Central memory CD4-positive, alpha-beta T cell (primary cell): ENCODE results near the gene UBE2Q1.

Experiments used
- DNase-seq: peaks from one replicate; pipeline ENCODE4 v3.0.0; 2022

Gene UBE2Q1

DNA sequence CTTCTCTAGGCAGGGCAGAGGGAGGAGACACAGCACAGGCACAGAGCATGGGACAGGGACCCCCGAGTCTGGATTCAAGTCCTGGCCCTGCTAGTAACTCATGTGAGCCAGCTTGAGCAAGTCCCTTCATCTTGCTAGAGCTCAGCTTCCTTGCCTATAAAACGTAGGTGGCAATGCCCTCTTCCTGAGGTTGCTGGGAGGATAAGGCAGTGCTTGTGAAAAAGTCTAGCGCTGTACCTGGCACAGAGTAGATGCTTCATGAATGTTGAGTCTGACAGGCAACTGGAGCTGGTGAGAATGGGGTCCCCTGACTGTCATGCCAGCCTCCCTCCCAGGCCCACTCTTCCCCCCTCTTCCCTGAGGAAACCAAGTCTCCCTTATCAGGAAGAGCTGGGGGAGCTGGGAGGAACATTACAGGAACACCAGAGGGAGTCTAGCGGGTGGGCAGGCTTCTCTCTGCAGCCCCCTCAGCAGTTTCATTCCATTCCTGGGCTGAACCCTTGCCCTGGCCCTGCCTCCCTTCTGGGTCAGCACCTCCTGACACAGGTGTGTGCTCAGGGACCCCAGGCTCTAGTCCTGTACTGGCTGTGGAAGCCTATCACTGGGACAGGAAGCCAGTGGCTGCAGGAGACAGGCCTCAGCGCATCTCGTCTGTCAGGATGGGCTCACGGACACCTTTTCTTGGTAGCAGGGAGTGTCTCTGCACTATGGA is 19.0 kb upstream of the UBE2Q1 start:
- no peak for DNase-seq

- DNase-seq = no peak
These were observed 17.6 kb upstream of the UBE2Q1 start for GRCh38 chr1:154575951-154576566.

DNA sequence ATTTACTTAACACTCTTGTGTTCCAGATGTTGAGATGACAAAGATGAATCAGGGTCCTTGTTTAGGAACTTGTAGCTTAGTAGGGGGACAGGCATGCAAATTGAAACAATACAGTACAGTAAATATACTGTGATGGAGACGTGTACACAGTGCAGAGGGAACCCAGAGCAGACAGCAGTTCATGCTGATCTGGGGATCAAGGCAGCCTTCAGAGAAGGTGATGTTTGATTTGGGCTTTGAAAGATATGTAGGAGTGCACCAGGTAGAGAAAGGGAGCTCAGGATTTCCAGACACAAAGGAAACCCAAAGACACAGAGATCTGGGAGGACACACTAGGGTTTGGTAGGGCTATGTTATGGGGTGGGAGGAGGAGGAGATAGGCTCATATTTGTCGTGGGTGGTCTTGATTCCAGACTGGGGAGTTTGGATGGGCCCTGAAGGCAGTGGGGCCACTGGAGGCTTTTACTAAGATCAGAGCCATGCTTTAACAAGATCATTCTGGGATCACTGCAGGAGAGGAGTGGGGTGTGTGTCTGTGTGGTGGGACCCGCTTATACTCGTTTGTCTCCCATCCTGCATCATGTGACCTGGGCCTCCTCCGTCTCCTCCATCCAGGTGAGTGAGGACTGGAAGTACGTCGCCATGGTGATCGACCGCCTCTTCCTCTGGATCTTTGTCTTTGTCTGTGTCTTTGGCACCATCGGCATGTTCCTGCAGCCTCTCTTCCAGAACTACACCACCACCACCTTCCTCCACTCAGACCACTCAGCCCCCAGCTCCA is 16.9 kb upstream of the UBE2Q1 start:
- DNase-seq = no peak

DNA sequence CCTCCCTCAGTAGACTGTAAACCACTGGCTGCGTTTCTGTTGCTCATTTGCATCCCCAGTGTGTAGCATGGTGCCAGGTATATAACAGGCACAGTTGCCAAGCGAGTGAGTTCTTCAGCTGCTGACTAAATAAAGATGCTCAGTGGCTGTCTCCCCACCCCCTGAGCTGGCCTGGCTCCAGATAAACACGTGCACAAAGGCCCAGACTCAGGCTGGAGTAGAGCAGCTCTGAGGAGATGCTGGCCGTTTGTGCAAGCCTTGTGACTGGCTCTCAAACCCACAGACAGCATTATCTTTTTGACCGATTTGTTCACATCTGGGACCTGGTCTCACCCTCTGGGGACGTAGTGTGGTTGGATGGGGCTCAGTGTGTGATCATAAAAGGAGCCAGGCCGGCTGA is 16.3 kb upstream of the UBE2Q1 start:
- no peak for DNase-seq

DNA sequence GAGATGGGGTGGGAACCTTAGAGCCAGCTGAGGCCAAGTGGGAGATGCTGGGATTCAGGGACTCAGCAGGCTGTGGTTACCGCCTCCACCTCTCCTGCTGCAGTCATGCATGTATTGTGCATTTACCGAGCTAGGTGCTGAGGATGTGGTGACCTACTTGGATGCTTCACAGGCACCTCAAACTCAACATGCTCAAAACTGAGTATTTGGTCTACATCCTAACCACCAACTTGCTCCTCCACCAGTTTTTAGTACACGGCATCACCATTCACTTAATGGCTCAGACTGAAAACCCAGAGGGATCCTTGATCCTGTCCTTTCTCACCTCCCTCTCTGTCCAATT is 14.7 kb upstream of the UBE2Q1 start:
- no peak for DNase-seq

DNA sequence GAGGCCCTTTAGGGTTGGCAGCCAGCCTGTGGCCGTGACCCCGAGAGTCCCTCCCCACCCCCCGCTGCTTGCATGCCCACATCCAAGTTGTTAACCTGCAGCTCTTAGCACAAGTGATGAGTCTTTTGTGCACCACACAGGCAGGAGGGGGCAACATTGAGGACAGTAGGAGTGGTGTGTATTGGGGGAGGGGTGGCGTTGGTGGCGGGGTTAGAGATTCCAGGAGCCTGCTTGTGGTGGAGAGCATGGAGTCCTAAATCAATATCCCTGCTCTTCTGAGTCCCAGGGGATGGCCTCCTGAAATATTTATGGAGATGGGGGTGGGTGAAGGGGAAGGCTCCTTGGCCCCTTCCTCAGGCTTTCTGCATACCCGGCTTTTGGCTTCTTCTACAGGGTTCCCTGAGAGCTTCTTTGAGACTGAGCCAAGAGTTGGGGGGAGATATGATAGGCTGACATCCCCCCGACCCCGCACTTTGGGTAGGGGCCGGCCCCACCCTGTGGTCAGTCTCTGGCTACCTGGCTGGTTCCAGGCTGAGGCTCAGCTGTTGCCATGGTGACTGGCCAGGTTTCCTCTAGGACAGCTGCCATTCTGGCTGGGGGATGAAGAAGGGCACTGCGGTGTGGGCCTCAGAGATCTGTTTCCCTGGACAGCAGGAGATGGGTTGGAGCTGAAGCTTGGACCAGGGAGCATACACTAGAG is 14.2 kb upstream of the UBE2Q1 start:
- no peak for DNase-seq

DNA sequence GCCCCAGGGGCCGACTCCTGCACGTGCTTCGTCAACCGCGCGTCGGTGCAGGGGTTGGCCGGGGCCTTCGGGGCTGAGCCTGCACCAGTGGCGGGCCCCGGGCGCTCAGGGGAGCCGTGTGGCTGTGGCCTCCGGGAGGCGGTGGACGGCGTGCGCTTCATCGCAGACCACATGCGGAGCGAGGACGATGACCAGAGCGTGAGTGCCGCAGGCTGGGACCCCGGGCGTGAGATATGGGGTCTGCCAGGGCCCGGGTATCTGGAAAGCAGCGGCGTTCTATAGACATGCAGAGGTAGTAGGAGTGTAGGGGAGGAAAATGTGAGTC is 13.5 kb upstream of the UBE2Q1 start:
- DNase-seq = no peak

- no peak for DNase-seq
These were observed 12.9 kb upstream of the UBE2Q1 start for GRCh38 chr1:154571244-154571963.

GRCh38 chr1:154568157-154568815 is 9.8 kb upstream of the UBE2Q1 start:
- DNase-seq = no peak

DNA sequence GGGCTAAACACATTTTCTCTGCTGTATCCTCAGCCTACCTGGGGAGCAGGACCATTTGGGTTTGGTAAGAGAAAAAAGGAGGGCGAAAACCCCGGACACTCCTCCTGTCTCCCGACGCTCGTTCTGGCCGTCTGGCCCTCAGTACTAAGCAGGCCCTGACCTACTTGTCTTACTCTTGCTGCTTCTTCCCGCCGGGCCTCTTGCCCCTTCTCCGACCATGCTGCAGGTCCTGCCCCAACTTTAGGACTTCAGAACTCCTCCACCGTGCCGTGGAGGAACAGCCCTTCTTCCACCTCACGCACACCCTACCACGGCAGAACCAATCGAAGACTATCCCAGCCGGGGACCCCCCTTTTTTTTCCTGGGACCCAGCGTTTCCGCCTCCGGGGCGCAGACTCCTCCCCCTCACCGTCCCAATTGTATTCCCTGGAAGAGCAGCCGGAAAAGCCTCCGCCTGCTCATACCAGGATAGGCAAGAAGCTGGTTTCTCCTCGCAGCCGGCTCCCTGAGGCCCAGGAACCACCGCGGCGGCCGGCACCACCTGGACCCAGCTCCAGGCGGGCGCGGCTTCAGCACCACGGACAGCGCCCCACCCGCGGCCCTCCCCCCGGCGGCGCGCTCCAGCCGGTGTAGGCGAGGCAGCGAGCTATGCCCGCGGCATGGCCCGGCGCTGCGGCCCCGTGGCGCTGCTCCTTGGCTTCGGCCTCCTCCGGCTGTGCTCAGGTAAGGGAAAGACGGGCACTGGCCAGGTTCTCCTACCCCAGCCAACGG is 9.1 kb upstream of the UBE2Q1 start, which contains the start of gene CHRNB2:
Gene CHRNB2 (plus strand): TSS at position 393 of the 771 bp plus-strand sequence. CDS start 267 bp downstream, at position 660.
- DNase-seq = peak; percentile 66

DNA sequence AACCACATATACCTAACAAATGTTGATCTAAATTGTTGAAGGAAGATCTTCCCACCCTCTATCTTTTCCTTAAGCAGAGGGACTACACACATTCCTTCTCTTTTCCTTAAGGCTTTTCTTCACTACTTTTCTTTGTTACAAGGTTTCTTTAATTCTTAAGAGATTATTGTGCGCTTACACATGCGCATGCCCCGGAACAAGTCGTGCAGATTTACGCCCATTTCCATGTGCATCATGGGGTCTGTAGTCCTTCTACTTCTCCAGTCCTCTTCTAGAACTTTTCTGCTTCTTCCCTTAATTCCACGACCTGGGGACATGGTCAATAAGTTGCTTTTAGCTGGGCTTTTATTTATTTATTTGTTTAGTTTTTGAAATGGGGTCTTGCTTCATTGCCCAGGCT is 7.4 kb upstream of the UBE2Q1 start:
- DNase-seq = no peak

GRCh38 chr1:154559466-154560044 is 1.1 kb upstream of the UBE2Q1 start:
- DNase-seq = peak; percentile 80

GRCh38 chr1:154558720-154559465 is 431 bp upstream of the UBE2Q1 start:
- DNase-seq = peak; percentile 100

- DNase-seq = no peak
These were observed 1.1 kb downstream of the UBE2Q1 start for GRCh38 chr1:154557248-154557938.

DNA sequence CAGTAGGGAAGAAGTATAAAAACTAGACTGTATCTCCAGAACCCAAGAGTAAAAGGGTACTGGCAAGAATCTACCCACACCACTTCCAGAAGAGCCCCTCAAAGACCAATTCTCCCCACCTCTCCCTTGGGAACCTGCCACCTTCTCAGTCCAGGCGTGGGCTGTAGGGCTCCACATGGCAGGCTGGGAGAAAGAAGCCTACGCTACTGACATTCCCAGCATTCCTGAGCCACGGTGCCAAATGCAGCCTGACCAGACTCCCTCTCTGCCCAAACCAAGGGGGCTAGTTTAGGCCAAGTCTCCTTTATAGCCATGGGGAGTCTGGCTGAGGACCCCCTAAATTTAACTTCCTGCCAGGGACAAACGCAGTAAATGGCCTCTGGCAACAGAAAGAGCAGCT is 2.0 kb downstream of the UBE2Q1 start:
- DNase-seq = no peak

DNA sequence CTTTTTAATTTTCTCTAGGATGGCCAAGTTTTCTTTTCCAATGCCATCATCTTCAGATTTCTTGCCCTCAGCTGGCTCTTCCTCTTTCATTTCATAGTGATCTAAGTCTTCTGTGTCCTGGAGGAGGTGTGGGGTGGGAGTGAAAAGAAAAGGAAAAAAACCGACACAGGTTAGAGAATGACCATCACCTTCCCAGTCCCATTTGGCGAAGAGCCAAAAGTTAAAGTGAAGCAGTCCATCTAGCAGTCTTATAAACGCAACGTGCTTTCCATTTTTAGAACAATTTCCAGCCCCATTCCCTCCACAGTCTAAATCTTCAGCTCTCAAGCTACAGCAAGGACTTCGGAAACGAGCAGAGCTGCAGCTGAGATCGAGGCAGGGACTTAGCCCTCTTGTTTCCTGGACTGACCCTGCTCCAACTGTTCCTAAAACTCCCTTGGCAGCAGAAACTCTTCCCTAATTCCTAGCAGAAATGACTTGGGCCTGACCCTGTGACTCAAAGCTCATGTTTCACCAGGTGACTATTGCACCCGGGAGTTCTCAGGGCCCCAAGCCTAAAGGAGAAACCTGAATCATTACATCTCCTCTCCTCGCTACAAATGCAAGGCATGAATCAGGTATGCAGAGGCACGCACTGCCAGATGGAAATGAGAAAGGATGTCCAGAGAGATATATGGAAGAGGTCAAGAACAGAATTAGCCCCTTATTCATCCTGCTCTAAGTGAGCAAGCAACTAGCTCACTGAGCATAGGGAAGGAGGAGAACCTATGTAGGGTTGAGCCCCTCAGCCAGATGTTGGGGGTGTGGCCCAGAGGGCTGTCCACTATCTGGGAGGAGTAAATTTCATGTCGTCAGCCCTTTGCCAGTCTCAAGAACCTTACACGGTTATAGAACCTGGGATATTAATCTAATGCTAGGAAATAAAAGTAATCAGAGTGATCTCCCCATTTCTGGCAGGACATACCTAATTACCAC is 5.1 kb downstream of the UBE2Q1 start:
- no peak for DNase-seq

- no peak for DNase-seq
These were observed 6.4 kb downstream of the UBE2Q1 start for GRCh38 chr1:154552036-154552435.

DNA sequence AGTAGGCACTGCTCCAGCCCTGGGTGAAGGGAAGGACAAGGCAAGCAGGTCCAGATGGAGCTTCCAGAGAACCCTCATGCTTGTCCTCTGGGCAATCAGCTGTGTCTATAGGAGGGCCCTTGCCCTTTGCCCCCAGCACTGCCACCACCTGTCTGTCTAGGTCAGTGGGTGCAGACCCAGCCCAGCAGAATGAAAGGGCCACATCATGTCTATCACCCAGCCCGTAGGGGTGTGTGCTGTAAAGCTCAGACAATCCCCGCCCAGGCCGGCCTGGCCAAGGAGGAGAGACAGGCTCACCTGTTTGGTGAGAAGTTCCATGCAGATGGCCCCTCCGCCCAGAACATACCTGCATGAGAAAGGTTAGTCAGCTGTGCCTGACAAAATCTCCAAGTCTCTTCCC is 7.0 kb downstream of the UBE2Q1 start:
- no peak for DNase-seq
